ENCODE measurements around the gene RTEL1. TPM values are rescaled to one million over a fixed set of nuclear protein-coding genes. Genes with fewer than 3 reads are reported as not detected.
A peak's percentile ranks its signal among the peaks of the same experiment; 100 is the strongest.
"Not testable (repeated sequence)": the region's sequence is repeated elsewhere in the genome, so short reads cannot be mapped to it uniquely, and the experiment has no call there.

RTEL1 gene
- total and polyA plus RNA-seq, 7 donors: 3.6 to 44.3 (median 22.4) TPM

- Histone ChIP-seq H3K9me3 (no peaks in the 10 kb centered on the region), H3K36me3 (peaks cover 8 to 36% (median 12%) of the 10 kb centered on the region in 4 donors), H3K4me1 (peaks cover 0 to 35% (median 31%) of the 10 kb centered on the region in 4 donors), H3K4me3 (peak overlapping the region; percentile 67 to 80 (median 70)), H3K27me3 (no peaks in the 10 kb centered on the region), H3K27ac (peak overlapping the region; percentile 88 to 92 (median 90))
- no peak for DNase-seq
- intact Hi-C loops (cut with DNase I): loop anchor here (5.0 to 10.0 kb wide), 3 partner anchors 49 to 316 kb away; partner anchors contain the start of genes ARFRP1, PPDPF, SAMD10 and ZGPAT
- TF ChIP-seq EP300 (IDR thresholded peaks at IDR 0.05) (no peak), POLR2A (IDR thresholded peaks at IDR 0.05) (no peak), POLR2AphosphoS5 (IDR thresholded peaks at IDR 0.05) (no peak), CTCF (IDR thresholded peaks at IDR 0.05) (no peak)
- WGBS, 2 donors: 4% methylated on average over 25 of the region's 25 CpGs
These were observed 656 bp downstream of the RTEL1 start for GRCh38 chr20:63658749-63659187.

GRCh38 chr20:63659370-63659769, 1.3 kb downstream of the RTEL1 start:
- peak; percentile 60 for DNase-seq
- Histone ChIP-seq H3K36me3 (peaks cover 11 to 42% (median 14%) of the 10 kb centered on the region in 4 donors), H3K27me3 (no peaks in the 10 kb centered on the region), H3K9me3 (no peaks in the 10 kb centered on the region), H3K27ac (peak overlapping the region; percentile 88 to 92 (median 90)), H3K4me1 (peaks cover 0 to 29% (median 26%) of the 10 kb centered on the region in 4 donors), H3K4me3 (peak overlapping the region in 3 of 4 donors; percentile 67 to 70 (median 69))
- TF ChIP-seq POLR2A (IDR thresholded peaks at IDR 0.05) (no peak), POLR2AphosphoS5 (IDR thresholded peaks at IDR 0.05) (no peak), EP300 (IDR thresholded peaks at IDR 0.05) (no peak), CTCF (IDR thresholded peaks at IDR 0.05) (no peak)
- intact Hi-C loops (cut with DNase I): loop anchor here (5.0 to 10.0 kb wide), 3 partner anchors 48 to 315 kb away; partner anchors contain the start of genes ARFRP1, PPDPF, SAMD10 and ZGPAT
- 49 to 71% methylated on average over 13 of the region's 13 CpGs for WGBS, 2 donors

GRCh38 chr20:63660174-63660573, 2.1 kb downstream of the RTEL1 start:
- Histone ChIP-seq H3K36me3 (peaks cover 11 to 46% (median 16%) of the 10 kb centered on the region in 4 donors), H3K4me1 (peaks cover 0 to 34% (median 26%) of the 10 kb centered on the region in 4 donors)
- H3K27ac ChIP-seq; intact Hi-C loops (cut with DNase I); H3K9me3 ChIP-seq; H3K27me3 ChIP-seq; DNase-seq; H3K4me3 ChIP-seq: not testable (repeated sequence)
- 87 to 95% methylated on average over 10 of the region's 10 CpGs for WGBS, 2 donors

- H3K27me3 ChIP-seq: no peaks in the 10 kb centered on the region
- TF ChIP-seq POLR2AphosphoS5 (IDR thresholded peaks at IDR 0.05) (no peak), CTCF (IDR thresholded peaks at IDR 0.05) (no peak), EP300 (IDR thresholded peaks at IDR 0.05) (no peak), POLR2A (IDR thresholded peaks at IDR 0.05) (no peak)
- H3K4me3 ChIP-seq: no peak overlapping the region
- H3K9me3 ChIP-seq: no peaks in the 10 kb centered on the region
- peaks cover 0 to 34% (median 26%) of the 10 kb centered on the region in 4 donors for H3K4me1 ChIP-seq
- H3K27ac ChIP-seq: no peak overlapping the region
- 83 to 89% methylated on average over 8 of the region's 8 CpGs for WGBS, 2 donors
- H3K36me3 ChIP-seq: peaks cover 11 to 48% (median 17%) of the 10 kb centered on the region in 4 donors
- no peak for DNase-seq
- intact Hi-C loops (cut with DNase I): no loop called here
These were observed 2.5 kb downstream of the RTEL1 start for GRCh38 chr20:63660622-63661021.

GRCh38 chr20:63661108-63661507, 3.0 kb downstream of the RTEL1 start:
- no peak overlapping the region for H3K4me3 ChIP-seq
- intact Hi-C loops (cut with DNase I): no loop called here
- H3K27ac ChIP-seq: no peak overlapping the region
- H3K9me3 ChIP-seq: no peaks in the 10 kb centered on the region
- WGBS, 2 donors: 96 to 97% methylated on average over 22 of the region's 22 CpGs
- TF ChIP-seq CTCF (IDR thresholded peaks at IDR 0.05) (no peak), EP300 (IDR thresholded peaks at IDR 0.05) (no peak), POLR2A (IDR thresholded peaks at IDR 0.05) (no peak), POLR2AphosphoS5 (IDR thresholded peaks at IDR 0.05) (no peak)
- H3K36me3 ChIP-seq: peaks cover 13 to 53% (median 19%) of the 10 kb centered on the region in 4 donors
- no peak for DNase-seq
- peaks cover 0 to 34% (median 26%) of the 10 kb centered on the region in 4 donors for H3K4me1 ChIP-seq
- H3K27me3 ChIP-seq: no peaks in the 10 kb centered on the region
